Ishikawa (cell line): ENCODE measurements around the gene APBA2.

Source experiments
- CEBPB ChIP-seq: IDR thresholded peaks from 2 replicates; pipeline ENCODE4 v1.6.1; 2012
- CREB1 ChIP-seq: IDR thresholded peaks from 2 replicates; pipeline ENCODE4 v1.6.1; 2012; ENCODE audit warnings: low read depth
- EGR1 ChIP-seq: IDR thresholded peaks from 2 replicates; pipeline ENCODE4 v1.6.1; 2012
- EP300 ChIP-seq: IDR thresholded peaks from 2 replicates; pipeline ENCODE4 v1.6.1; 2012; ENCODE audit warnings: borderline replicate concordance
- FOXM1 ChIP-seq: IDR thresholded peaks from 2 replicates; pipeline ENCODE4 v1.6.1; 2012; ENCODE audit warnings: low read depth, borderline replicate concordance
- MAX ChIP-seq: IDR thresholded peaks from 2 replicates; pipeline ENCODE4 v1.6.1; 2012
- NFIC ChIP-seq: IDR thresholded peaks from 2 replicates; pipeline ENCODE4 v1.6.1; 2012
- RAD21 ChIP-seq: IDR thresholded peaks from 2 replicates; pipeline ENCODE4 v1.6.1; 2012; ENCODE audit warnings: low read depth
- TAF1 ChIP-seq: IDR thresholded peaks from 2 replicates; pipeline ENCODE4 v1.6.1; 2012; ENCODE audit warnings: low read depth, mild to moderate bottlenecking
- TCF12 ChIP-seq: IDR thresholded peaks from 2 replicates; pipeline ENCODE4 v1.6.1; 2012; ENCODE audit warnings: low read depth
- TEAD4 ChIP-seq: IDR thresholded peaks from 2 replicates; pipeline ENCODE4 v1.6.1; 2012
- YY1 ChIP-seq: IDR thresholded peaks from 2 replicates; pipeline ENCODE4 v1.6.1; 2012; ENCODE audit warnings: low read depth
- ZBTB7A ChIP-seq: IDR thresholded peaks from 2 replicates; pipeline ENCODE4 v1.6.1; 2012; ENCODE audit warnings: low read depth
- TF ChIP-seq, protein P1 (sequence below): IDR thresholded peaks from 2 replicates; pipeline ENCODE4 v1.6.1; 2012; ENCODE audit warnings: low read depth, mild to moderate bottlenecking
- TF ChIP-seq, protein P2 (sequence below): IDR thresholded peaks from 2 replicates; pipeline ENCODE4 v1.6.1; 2012

Gene APBA2

DNA sequence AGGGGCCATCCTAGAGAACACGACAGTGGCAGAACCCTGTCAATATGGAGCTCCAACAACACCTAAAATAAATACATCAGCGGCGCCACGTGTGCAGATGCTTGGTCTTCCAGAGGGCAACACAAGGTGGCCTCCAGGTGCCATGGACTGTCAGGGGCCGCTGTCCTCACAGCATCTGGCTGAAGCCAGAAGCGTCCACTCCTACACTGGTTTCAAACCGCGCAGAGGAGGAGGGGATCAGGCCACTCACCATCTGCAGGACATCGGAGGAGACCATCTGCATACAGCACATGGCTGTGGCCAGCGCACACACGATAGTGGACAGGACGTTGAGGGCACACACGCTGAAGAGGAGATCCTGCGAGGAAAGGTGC, 265.7 kb downstream of the APBA2 start:
- no peak for TF ChIP-seq CREB1
- TF ChIP-seq ZBTB7A, result no peak
- no peak for TF ChIP-seq EP300
- no peak for TF ChIP-seq TEAD4
- TF ChIP-seq, protein P1, sequence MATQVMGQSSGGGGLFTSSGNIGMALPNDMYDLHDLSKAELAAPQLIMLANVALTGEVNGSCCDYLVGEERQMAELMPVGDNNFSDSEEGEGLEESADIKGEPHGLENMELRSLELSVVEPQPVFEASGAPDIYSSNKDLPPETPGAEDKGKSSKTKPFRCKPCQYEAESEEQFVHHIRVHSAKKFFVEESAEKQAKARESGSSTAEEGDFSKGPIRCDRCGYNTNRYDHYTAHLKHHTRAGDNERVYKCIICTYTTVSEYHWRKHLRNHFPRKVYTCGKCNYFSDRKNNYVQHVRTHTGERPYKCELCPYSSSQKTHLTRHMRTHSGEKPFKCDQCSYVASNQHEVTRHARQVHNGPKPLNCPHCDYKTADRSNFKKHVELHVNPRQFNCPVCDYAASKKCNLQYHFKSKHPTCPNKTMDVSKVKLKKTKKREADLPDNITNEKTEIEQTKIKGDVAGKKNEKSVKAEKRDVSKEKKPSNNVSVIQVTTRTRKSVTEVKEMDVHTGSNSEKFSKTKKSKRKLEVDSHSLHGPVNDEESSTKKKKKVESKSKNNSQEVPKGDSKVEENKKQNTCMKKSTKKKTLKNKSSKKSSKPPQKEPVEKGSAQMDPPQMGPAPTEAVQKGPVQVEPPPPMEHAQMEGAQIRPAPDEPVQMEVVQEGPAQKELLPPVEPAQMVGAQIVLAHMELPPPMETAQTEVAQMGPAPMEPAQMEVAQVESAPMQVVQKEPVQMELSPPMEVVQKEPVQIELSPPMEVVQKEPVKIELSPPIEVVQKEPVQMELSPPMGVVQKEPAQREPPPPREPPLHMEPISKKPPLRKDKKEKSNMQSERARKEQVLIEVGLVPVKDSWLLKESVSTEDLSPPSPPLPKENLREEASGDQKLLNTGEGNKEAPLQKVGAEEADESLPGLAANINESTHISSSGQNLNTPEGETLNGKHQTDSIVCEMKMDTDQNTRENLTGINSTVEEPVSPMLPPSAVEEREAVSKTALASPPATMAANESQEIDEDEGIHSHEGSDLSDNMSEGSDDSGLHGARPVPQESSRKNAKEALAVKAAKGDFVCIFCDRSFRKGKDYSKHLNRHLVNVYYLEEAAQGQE, result no peak
- no peak for TF ChIP-seq EGR1
- TF ChIP-seq YY1, result no peak
- TF ChIP-seq RAD21, result no peak

- TF ChIP-seq EP300 (no peak), RAD21 (no peak), TAF1 (no peak), MAX (no peak), EGR1 (no peak), ZBTB7A (no peak), NFIC (no peak), TCF12 (no peak), CEBPB (no peak), CREB1 (no peak), YY1 (no peak), TEAD4 (no peak), FOXM1 (no peak)
- TF ChIP-seq, protein P2, sequence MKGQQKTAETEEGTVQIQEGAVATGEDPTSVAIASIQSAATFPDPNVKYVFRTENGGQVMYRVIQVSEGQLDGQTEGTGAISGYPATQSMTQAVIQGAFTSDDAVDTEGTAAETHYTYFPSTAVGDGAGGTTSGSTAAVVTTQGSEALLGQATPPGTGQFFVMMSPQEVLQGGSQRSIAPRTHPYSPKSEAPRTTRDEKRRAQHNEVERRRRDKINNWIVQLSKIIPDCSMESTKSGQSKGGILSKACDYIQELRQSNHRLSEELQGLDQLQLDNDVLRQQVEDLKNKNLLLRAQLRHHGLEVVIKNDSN, result no peak
- TF ChIP-seq, protein P1, result no peak
Measured at GRCh38 chr15:29156521-29156920, 270.7 kb downstream of the APBA2 start.

DNA sequence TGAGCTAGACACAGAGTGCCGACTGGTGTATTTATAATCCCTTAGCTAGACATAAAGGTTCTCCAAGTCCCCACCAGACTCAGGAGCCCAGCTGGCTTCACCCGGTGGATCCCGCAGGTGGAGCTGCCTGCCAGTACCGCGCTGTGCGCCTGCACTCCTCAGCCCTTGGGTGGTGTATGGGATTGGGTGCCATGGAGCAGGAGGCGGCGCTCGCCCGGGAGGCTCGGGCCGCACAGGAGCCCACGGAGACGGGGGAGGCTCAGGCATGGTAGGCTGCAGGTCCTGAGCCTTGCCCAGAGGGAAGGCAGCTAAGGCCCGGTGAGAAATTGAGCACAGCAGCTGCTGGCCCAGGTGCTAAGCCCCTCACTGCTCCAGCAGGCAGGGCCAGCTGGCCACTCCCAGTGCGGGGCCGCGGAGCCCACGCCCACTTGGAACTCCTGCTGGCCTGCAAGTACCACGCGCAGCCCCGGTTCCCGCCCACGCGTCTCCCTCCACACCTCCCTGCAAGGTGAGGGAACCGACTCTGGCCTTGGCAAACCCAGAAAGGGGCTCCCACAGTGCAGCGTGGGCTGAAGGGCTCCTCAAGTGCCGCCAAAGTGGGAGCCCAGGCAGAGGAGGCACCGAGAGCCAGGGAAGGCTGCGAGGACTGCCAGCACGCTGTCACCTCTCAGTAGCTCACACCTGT, 274.1 kb downstream of the APBA2 start:
- TF ChIP-seq CREB1, result no peak
- TF ChIP-seq EGR1, result no peak
- TF ChIP-seq, protein P2, result no peak
- no peak for TF ChIP-seq NFIC
- no peak for TF ChIP-seq EP300
- no peak for TF ChIP-seq YY1
- TF ChIP-seq CEBPB, result no peak
- TF ChIP-seq TEAD4, result no peak
- no peak for TF ChIP-seq RAD21
- TF ChIP-seq MAX, result no peak
- TF ChIP-seq TAF1, result no peak
- no peak for TF ChIP-seq TCF12
- TF ChIP-seq, protein P1, result no peak
- TF ChIP-seq FOXM1, result no peak
- no peak for TF ChIP-seq ZBTB7A

- TF ChIP-seq FOXM1, result no peak
- TF ChIP-seq EGR1, result no peak
- TF ChIP-seq NFIC, result no peak
- TF ChIP-seq MAX, result no peak
- no peak for TF ChIP-seq TAF1
- no peak for TF ChIP-seq CREB1
- no peak for TF ChIP-seq YY1
- no peak for TF ChIP-seq TEAD4
- TF ChIP-seq TCF12, result no peak
Measured at GRCh38 chr15:29162411-29162810, 276.6 kb downstream of the APBA2 start.
